Posterior vena cava (tissue), 2 donors: ENCODE results near the gene SGCA. TPM values are rescaled to one million over a fixed set of nuclear protein-coding genes. Genes with fewer than 3 reads are reported as not detected.

ENCODE experiments used
- DNase-seq: peaks from one replicate; pipeline ENCODE4 v3.0.0-alpha.2; 2020; ENCODE audit warnings: low spot score
- intact Hi-C, 2 donors: fragments of 100-400 bp; cut with DNase I; formaldehyde crosslinking; loops; one replicate each; pipeline versions ENCODE4 v1.14.1 to v1.14.2; 2022 to 2023
- total RNA-seq, 2 donors: library from RNA; stranded (reverse); fragmentation: NEBNext Ultra II Directional; extraction: Animal tissue kit (Norgen Biotek cat#: 25700); gene quantifications; one replicate each; pipeline ENCODE4 v1.2.1, GENCODE V29; 2021
- donor health status: DM: yes; HTN: yes; CAD: no.
- donor health status: DM: yes; HTN: yes; CAD: no.

SGCA gene
- total RNA-seq, 2 donors from 2014 or later, result 87.9 to 99.0 TPM

GRCh38 chr17:50161023-50161910 lies 4.5 kb upstream of the SGCA start:
- peak; percentile 97 for DNase-seq
- intact Hi-C loops, result loop anchor here in 1 of 2 donors (10.0 kb wide), 1 partner anchor 46 kb away; no protein-coding TSS in a partner anchor

- DNase-seq, result no peak
- intact Hi-C loops, result loop anchor here in 1 of 2 donors (10.0 kb wide), 1 partner anchor 47 kb away; no protein-coding TSS in a partner anchor
Observed at GRCh38 chr17:50161911-50162288, 3.9 kb upstream of the SGCA start.

- no peak for DNase-seq
- intact Hi-C loops, result loop anchor here in 1 of 2 donors (10.0 kb wide), 1 partner anchor 48 kb away; no protein-coding TSS in a partner anchor
Observed at GRCh38 chr17:50162466-50163254, 3.1 kb upstream of the SGCA start.

- intact Hi-C loops, result loop anchor here in 1 of 2 donors (10.0 kb wide), 1 partner anchor 49 kb away; no protein-coding TSS in a partner anchor
- no peak for DNase-seq
Observed at GRCh38 chr17:50163843-50164696, 1.7 kb upstream of the SGCA start.

- intact Hi-C loops, result loop anchor here in 1 of 2 donors (10.0 kb wide), 1 partner anchor 50 kb away; no protein-coding TSS in a partner anchor
- no peak for DNase-seq
Observed at GRCh38 chr17:50164697-50164988, 1.2 kb upstream of the SGCA start.

- intact Hi-C loops, result loop anchor here in 1 of 2 donors (10.0 kb wide), 1 partner anchor 50 kb away; no protein-coding TSS in a partner anchor
Observed at GRCh38 chr17:50165066-50165465, 739 bp upstream of the SGCA start.

GRCh38 chr17:50165466-50165865 lies 339 bp upstream of the SGCA start:
- intact Hi-C loops, result loop anchor here in 1 of 2 donors (10.0 kb wide), 1 partner anchor 51 kb away; no protein-coding TSS in a partner anchor
- DNase-seq, result no peak

More at GRCh38 chr17:50165066-50165465, 739 bp upstream of the SGCA start:
- DNase-seq, result no peak

- no peak for DNase-seq
Observed at GRCh38 chr17:50166518-50167181, 845 bp downstream of the SGCA start.

GRCh38 chr17:50167371-50167770 lies 1.6 kb downstream of the SGCA start:
- no peak for DNase-seq
- intact Hi-C loops, result loop anchor here in 1 of 2 donors (10.0 kb wide), 1 partner anchor 53 kb away; no protein-coding TSS in a partner anchor

More at GRCh38 chr17:50166518-50167181, 845 bp downstream of the SGCA start:
- intact Hi-C loops, result loop anchor here in 1 of 2 donors (10.0 kb wide), 1 partner anchor 52 kb away; no protein-coding TSS in a partner anchor

GRCh38 chr17:50168319-50168718 lies 2.5 kb downstream of the SGCA start:
- DNase-seq, result no peak
- intact Hi-C loops, result loop anchor here in 1 of 2 donors (10.0 kb wide), 1 partner anchor 54 kb away; no protein-coding TSS in a partner anchor

- intact Hi-C loops, result loop anchor here in 1 of 2 donors (10.0 kb wide), 1 partner anchor 54 kb away; no protein-coding TSS in a partner anchor
- no peak for DNase-seq
Observed at GRCh38 chr17:50169121-50169764, 3.4 kb downstream of the SGCA start.

GRCh38 chr17:50169881-50170459 lies 4.2 kb downstream of the SGCA start:
- no peak for DNase-seq
- intact Hi-C loops, result loop anchor here in 1 of 2 donors (10.0 kb wide), 1 partner anchor 55 kb away; no protein-coding TSS in a partner anchor

GRCh38 chr17:50170662-50171370 lies 5.0 kb downstream of the SGCA start:
- intact Hi-C loops, result no loop called here
- no peak for DNase-seq

GRCh38 chr17:50171371-50172071 lies 5.7 kb downstream of the SGCA start:
- no peak for DNase-seq

GRCh38 chr17:50172130-50172529 lies 6.3 kb downstream of the SGCA start:
- intact Hi-C loops, result no loop called here
- DNase-seq, result no peak

More at GRCh38 chr17:50171371-50172071, 5.7 kb downstream of the SGCA start:
- intact Hi-C loops, result no loop called here

GRCh38 chr17:50172936-50173334 lies 7.1 kb downstream of the SGCA start:
- intact Hi-C loops, result no loop called here
- DNase-seq, result no peak
